ENCODE results near the gene KRTAP27-1.

Gene KRTAP27-1

GRCh38 chr21:30320215-30320614 lies 17.3 kb downstream of the KRTAP27-1 start, which contains the start of gene KRTAP26-1:
KRTAP26-1 (minus strand) TSS chr21:30320315; CDS start chr21:30320035, 280 bp downstream.
- no peak for ATAC-seq
- TF ChIP-seq, protein P1, sequence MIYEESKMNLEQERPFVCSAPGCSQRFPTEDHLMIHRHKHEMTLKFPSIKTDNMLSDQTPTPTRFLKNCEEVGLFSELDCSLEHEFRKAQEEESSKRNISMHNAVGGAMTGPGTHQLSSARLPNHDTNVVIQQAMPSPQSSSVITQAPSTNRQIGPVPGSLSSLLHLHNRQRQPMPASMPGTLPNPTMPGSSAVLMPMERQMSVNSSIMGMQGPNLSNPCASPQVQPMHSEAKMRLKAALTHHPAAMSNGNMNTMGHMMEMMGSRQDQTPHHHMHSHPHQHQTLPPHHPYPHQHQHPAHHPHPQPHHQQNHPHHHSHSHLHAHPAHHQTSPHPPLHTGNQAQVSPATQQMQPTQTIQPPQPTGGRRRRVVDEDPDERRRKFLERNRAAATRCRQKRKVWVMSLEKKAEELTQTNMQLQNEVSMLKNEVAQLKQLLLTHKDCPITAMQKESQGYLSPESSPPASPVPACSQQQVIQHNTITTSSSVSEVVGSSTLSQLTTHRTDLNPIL (CRISPR knock-in tag; IDR thresholded peaks at IDR 0.05; ENCODE audit: low read depth) = no peak
- TF ChIP-seq BACH2 (CRISPR knock-in tag; IDR thresholded peaks at IDR 0.05; ENCODE audit: borderline replicate concordance) (no peak), PPARA (CRISPR knock-in tag; IDR thresholded peaks at IDR 0.05; ENCODE audit: borderline replicate concordance) (no peak), CSDC2 (CRISPR knock-in tag; IDR thresholded peaks at IDR 0.05) (no peak), ISL1 (CRISPR knock-in tag; IDR thresholded peaks at IDR 0.05) (no peak), SNAI2 (CRISPR knock-in tag; IDR thresholded peaks at IDR 0.05) (no peak), ESRRG (CRISPR knock-in tag; IDR thresholded peaks at IDR 0.05) (no peak), ARNTL (CRISPR knock-in tag; IDR thresholded peaks at IDR 0.05; ENCODE audit: borderline replicate concordance, low read depth) (no peak), GLIS3 (CRISPR knock-in tag; IDR thresholded peaks at IDR 0.05) (no peak)
- TF ChIP-seq, protein P2, sequence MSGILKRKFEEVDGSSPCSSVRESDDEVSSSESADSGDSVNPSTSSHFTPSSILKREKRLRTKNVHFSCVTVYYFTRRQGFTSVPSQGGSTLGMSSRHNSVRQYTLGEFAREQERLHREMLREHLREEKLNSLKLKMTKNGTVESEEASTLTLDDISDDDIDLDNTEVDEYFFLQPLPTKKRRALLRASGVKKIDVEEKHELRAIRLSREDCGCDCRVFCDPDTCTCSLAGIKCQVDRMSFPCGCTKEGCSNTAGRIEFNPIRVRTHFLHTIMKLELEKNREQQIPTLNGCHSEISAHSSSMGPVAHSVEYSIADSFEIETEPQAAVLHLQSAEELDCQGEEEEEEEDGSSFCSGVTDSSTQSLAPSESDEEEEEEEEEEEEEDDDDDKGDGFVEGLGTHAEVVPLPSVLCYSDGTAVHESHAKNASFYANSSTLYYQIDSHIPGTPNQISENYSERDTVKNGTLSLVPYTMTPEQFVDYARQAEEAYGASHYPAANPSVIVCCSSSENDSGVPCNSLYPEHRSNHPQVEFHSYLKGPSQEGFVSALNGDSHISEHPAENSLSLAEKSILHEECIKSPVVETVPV (CRISPR knock-in tag; IDR thresholded peaks at IDR 0.05) = no peak
- TF ChIP-seq, protein P3, sequence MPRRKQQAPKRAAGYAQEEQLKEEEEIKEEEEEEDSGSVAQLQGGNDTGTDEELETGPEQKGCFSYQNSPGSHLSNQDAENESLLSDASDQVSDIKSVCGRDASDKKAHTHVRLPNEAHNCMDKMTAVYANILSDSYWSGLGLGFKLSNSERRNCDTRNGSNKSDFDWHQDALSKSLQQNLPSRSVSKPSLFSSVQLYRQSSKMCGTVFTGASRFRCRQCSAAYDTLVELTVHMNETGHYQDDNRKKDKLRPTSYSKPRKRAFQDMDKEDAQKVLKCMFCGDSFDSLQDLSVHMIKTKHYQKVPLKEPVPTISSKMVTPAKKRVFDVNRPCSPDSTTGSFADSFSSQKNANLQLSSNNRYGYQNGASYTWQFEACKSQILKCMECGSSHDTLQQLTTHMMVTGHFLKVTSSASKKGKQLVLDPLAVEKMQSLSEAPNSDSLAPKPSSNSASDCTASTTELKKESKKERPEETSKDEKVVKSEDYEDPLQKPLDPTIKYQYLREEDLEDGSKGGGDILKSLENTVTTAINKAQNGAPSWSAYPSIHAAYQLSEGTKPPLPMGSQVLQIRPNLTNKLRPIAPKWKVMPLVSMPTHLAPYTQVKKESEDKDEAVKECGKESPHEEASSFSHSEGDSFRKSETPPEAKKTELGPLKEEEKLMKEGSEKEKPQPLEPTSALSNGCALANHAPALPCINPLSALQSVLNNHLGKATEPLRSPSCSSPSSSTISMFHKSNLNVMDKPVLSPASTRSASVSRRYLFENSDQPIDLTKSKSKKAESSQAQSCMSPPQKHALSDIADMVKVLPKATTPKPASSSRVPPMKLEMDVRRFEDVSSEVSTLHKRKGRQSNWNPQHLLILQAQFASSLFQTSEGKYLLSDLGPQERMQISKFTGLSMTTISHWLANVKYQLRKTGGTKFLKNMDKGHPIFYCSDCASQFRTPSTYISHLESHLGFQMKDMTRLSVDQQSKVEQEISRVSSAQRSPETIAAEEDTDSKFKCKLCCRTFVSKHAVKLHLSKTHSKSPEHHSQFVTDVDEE (CRISPR knock-in tag; IDR thresholded peaks at IDR 0.05) = no peak

- no peak for ATAC-seq
- no peak for TF ChIP-seq BACH2 (CRISPR knock-in tag; IDR thresholded peaks at IDR 0.05; ENCODE audit: borderline replicate concordance)
- TF ChIP-seq ZFP30 (CRISPR knock-in tag; IDR thresholded peaks at IDR 0.05) = no peak
- TF ChIP-seq ESRRG (CRISPR knock-in tag; IDR thresholded peaks at IDR 0.05) = no peak
- TF ChIP-seq, protein P4, sequence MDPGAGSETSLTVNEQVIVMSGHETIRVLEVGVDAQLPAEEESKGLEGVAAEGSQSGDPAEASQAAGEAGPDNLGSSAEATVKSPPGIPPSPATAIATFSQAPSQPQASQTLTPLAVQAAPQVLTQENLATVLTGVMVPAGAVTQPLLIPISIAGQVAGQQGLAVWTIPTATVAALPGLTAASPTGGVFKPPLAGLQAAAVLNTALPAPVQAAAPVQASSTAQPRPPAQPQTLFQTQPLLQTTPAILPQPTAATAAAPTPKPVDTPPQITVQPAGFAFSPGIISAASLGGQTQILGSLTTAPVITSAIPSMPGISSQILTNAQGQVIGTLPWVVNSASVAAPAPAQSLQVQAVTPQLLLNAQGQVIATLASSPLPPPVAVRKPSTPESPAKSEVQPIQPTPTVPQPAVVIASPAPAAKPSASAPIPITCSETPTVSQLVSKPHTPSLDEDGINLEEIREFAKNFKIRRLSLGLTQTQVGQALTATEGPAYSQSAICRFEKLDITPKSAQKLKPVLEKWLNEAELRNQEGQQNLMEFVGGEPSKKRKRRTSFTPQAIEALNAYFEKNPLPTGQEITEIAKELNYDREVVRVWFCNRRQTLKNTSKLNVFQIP (CRISPR knock-in tag; IDR thresholded peaks at IDR 0.05; ENCODE audit: borderline replicate concordance, low read depth) = no peak
- no peak for TF ChIP-seq ZNF8 (CRISPR knock-in tag; IDR thresholded peaks at IDR 0.05)
- TF ChIP-seq, protein P1 (CRISPR knock-in tag; IDR thresholded peaks at IDR 0.05; ENCODE audit: low read depth) = no peak
- no peak for TF ChIP-seq PATZ1 (CRISPR knock-in tag; IDR thresholded peaks at IDR 0.05; ENCODE audit: borderline replicate concordance)
- TF ChIP-seq, protein P3 (CRISPR knock-in tag; IDR thresholded peaks at IDR 0.05) = no peak
- no peak for TF ChIP-seq ISL1 (CRISPR knock-in tag; IDR thresholded peaks at IDR 0.05)
- TF ChIP-seq ZFP3 (CRISPR knock-in tag; IDR thresholded peaks at IDR 0.05) = no peak
- no peak for TF ChIP-seq TCF4 (CRISPR knock-in tag; IDR thresholded peaks at IDR 0.05; ENCODE audit: borderline replicate concordance)
- TF ChIP-seq PPARA (CRISPR knock-in tag; IDR thresholded peaks at IDR 0.05; ENCODE audit: borderline replicate concordance) = no peak
Observed at GRCh38 chr21:30315701-30316100, 21.8 kb downstream of the KRTAP27-1 start.

Data from SK-N-SH treated with all-trans-retinoic acid at 6 μM for 48 hours (cell line).